B cell (primary cell): ENCODE data around the gene SHC2. TPM values are rescaled to one million over a fixed set of nuclear protein-coding genes. Genes with fewer than 3 reads are reported as not detected.
"Not testable (repeated sequence)": the region's sequence is repeated elsewhere in the genome, so short reads cannot be mapped to it uniquely, and the experiment has no call there.

Source experiments
- ATAC-seq: fragments of 200-7000 bp; cut with Tn5 transposase; one replicate; pipeline ENCODE4 v1.10.0; 2021; ENCODE audit warnings: low read depth, mild to moderate bottlenecking, moderate number of reproducible peaks, moderate library complexity
- CTCF ChIA-PET: fragments of 350-600 bp; sonication (Branson Sonifier 250); formaldehyde crosslinking; loops from one replicate; lab custom pipeline; 2021; ENCODE audit warnings: antibody characterized with exemption, inconsistent platforms; lab: Charles Lee
- POLR2A ChIA-PET: fragments of 350-600 bp; sonication (Branson Sonifier 250); formaldehyde crosslinking; loops from one replicate; lab custom pipeline; 2021; ENCODE audit warnings: antibody characterized with exemption; lab: Charles Lee
- DNase-seq: peaks from one replicate; pipeline ENCODE4 v3.0.0; 2013
- H2AFZ ChIP-seq: 2 replicates; pipeline ENCODE4 v1.6.1; 2012; ENCODE audit warnings: mild to moderate bottlenecking, low read depth, low read length; ENCODE audit not compliant: insufficient read depth, poor library complexity, severe bottlenecking
- H3K27ac ChIP-seq, 2 donors: 1 replicate in 1 of 2; 2 replicates in 1 of 2; pipeline ENCODE4 v1.5.1; 2012 to 2013; ENCODE audit warnings: low read length in 2 of 2, mild to moderate bottlenecking in 2 of 2, moderate library complexity in 1 of 2
- H3K27me3 ChIP-seq, 4 experiments: fragments of 200-600 bp in 1 of 4; sonication (generic) in 1 of 4; replicated peaks in 1 of 4; 1 replicate in 2 of 4; 2 replicates in 2 of 4; pipeline versions ENCODE4 v1.6.1 to v1.7.0; 2013 to 2016; ENCODE audit warnings: low read length in 3 of 4, mild to moderate bottlenecking in 2 of 4, mixed read lengths in 1 of 4, moderate library complexity in 1 of 4; ENCODE audit not compliant: insufficient read depth in 4 of 4, control insufficient read depth in 3 of 4; ENCODE audit errors: control extremely low read depth in 1 of 4
- H3K36me3 ChIP-seq, 2 experiments: replicated peaks in 1 of 2; 1 replicate in 1 of 2; 2 replicates in 1 of 2; pipeline versions ENCODE4 v1.6.1 to v1.7.1; 2013; ENCODE audit warnings: low read length in 1 of 2; ENCODE audit not compliant: insufficient read depth in 2 of 2, control insufficient read depth in 1 of 2; ENCODE audit errors: control extremely low read depth in 1 of 2, extremely low read depth in 1 of 2
- H3K4me1 ChIP-seq, 2 donors: fragments of 200-600 bp in 1 of 2; sonication (generic) in 1 of 2; 1 replicate in 1 of 2; 2 replicates in 1 of 2; pipeline versions ENCODE4 v1.5.1 to v1.6.1; 2013 to 2017; ENCODE audit warnings: low read length in 2 of 2; ENCODE audit not compliant: control insufficient read depth in 2 of 2, insufficient read depth in 2 of 2
- H3K4me2 ChIP-seq: replicated peaks from 2 replicates; pipeline ENCODE3; 2012; ENCODE audit warnings: mild to moderate bottlenecking, low read depth, low read length; ENCODE audit not compliant: poor library complexity, severe bottlenecking
- H3K4me3 ChIP-seq, 5 experiments: fragments of 200-600 bp in 1 of 5; sonication (generic) in 1 of 5; 1 replicate in 3 of 5; 2 replicates in 2 of 5; pipeline versions ENCODE4 v1.5.1 to v1.7.0; 2011 to 2016; ENCODE audit warnings: low read length in 4 of 5, mild to moderate bottlenecking in 4 of 5, low read depth in 2 of 5, control low read depth in 1 of 5, moderate library complexity in 1 of 5; ENCODE audit not compliant: insufficient read depth in 1 of 5; ENCODE audit errors: control extremely low read depth in 1 of 5, extremely low read depth in 1 of 5
- H3K79me2 ChIP-seq: fragments of 200-600 bp; sonication (generic); one replicate; pipeline ENCODE4 v1.6.0; 2016; ENCODE audit warnings: low read length; ENCODE audit not compliant: control insufficient read depth, insufficient read depth
- H3K9ac ChIP-seq: fragments of 200-600 bp; sonication (generic); 2 replicates; pipeline ENCODE4 v1.6.1; 2017; ENCODE audit warnings: mild to moderate bottlenecking, low read length, moderate library complexity
- H3K9me3 ChIP-seq, 3 donors: one replicate each; pipeline versions ENCODE4 v1.6.1 to v1.7.1; 2013; ENCODE audit warnings: low read length in 2 of 3; ENCODE audit not compliant: control insufficient read depth in 2 of 3, insufficient read depth in 1 of 3; ENCODE audit errors: control extremely low read depth in 1 of 3
- H4K20me1 ChIP-seq: 2 replicates; pipeline ENCODE4 v1.6.0; 2012; ENCODE audit warnings: mild to moderate bottlenecking, low read length; ENCODE audit not compliant: insufficient read depth, control insufficient read depth, poor library complexity, severe bottlenecking
- H3K27ac Mint-ChIP-seq: one replicate; pipeline ENCODE4 v1.8.0; 2021; ENCODE audit warnings: mixed read lengths
- H3K27me3 Mint-ChIP-seq: one replicate; pipeline ENCODE4 v1.8.0; 2021; ENCODE audit warnings: mixed read lengths
- H3K4me1 Mint-ChIP-seq: one replicate; pipeline ENCODE4 v1.8.0; 2021; ENCODE audit warnings: mixed read lengths
- H3K4me3 Mint-ChIP-seq: one replicate; pipeline ENCODE4 v1.8.0; 2021; ENCODE audit warnings: mixed read lengths
- H3K9me3 Mint-ChIP-seq: one replicate; pipeline ENCODE4 v1.8.0; 2022; ENCODE audit warnings: mixed read lengths; ENCODE audit not compliant: insufficient read depth
- EZH2 ChIP-seq: IDR thresholded peaks from 2 replicates; pipeline ENCODE4 v1.6.1; 2012; ENCODE audit warnings: borderline replicate concordance, low read depth, mild to moderate bottlenecking, moderate library complexity, low read length; ENCODE audit not compliant: insufficient read depth, poor library complexity, severe bottlenecking
- WGBS: methylation state at CpG from one replicate; pipeline ENCODE4 v1.1.5; 2013; ENCODE audit warnings: missing lambda C conversion rate; ENCODE audit not compliant: insufficient coverage; 5-methylcytosine and 5-hydroxymethylcytosine counted together
- intact Hi-C: fragments of 100-400 bp; cut with micrococcal nuclease; formaldehyde crosslinking; loops from one replicate; pipeline ENCODE4 v1.10.0; 2022
- polyA plus RNA-seq: library from polyadenylated mRNA; depleted of rRNA; stranded (reverse); fragments of >200 nt; gene quantifications from 2 replicates; pipeline ENCODE4 v1.2.3, GENCODE V29; 2012
- total RNA-seq, 2 donors: library from RNA; stranded (reverse); fragments of 120-200 nt in 1 of 2; gene quantifications; 1 replicate in 1 of 2; 2 replicates in 1 of 2; pipeline versions ENCODE4 v1.2.3 to v1.2.4, GENCODE V29; 2013 to 2022
- TF ChIP-seq, protein P1 (sequence below): fragments of 200-600 bp; IDR thresholded peaks from one replicate; pipeline ENCODE4 v1.8.0; 2022; ENCODE audit warnings: antibody characterized with exemption, mild to moderate bottlenecking

Gene SHC2
- total and polyA plus RNA-seq, 2 donors (not counting 1 experiment from before 2014, with no cell fraction given): 0.19 TPM; not detected in 1

DNA sequence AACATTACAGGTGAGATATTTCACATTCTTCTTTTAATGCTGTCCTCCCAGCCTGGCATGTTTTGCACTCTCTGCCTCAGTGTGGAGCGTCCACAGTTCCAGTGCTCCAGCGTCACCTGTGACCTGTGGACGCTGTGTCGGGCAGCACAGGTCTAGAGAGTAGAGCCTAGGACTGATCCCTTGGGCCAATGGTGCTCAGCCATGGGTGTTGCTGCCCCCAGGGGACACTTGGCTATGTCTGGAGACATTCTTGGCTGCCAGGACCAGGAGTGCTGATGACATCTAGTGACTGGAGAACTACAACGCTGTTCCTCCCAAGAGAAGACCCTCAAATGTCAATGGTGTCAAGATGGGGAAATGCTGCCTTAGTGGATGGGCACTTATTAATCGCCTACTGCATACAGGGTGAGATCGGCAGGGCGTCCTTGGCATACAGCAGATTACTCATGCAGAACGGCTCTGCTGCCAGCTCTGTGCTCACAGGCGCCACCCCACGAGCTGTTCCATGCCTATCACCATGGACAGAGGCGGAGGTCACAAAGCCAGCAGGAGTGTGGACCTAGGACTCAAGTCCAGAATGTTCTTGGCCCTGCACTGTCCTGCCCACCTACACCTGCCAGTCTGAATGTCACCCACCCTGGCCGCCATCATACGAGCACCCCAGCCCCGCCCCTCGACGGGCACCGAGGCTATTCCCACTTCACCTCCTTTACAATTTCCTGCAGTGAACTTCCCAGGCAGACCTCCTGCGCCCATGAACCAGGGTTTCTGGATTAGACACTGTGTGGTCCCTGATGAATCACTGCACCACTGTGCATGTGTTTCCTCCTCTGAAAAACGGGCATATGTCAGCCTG, 21.6 kb upstream of the SHC2 start:
- Histone ChIP-seq H3K4me3 (no peak overlapping the region), H3K9me3 (peaks cover 0 to 26% (median 0%) of the 10 kb centered on the region in 3 donors), H3K36me3 (no peaks in the 10 kb centered on the region), H3K4me2 (no peak overlapping the region), H3K79me2 (no peaks in the 10 kb centered on the region), H3K4me1 (peaks cover 0 to 6% of the 10 kb centered on the region in 2 donors), H3K27me3 (peaks cover 0 to 18% (median 8%) of the 10 kb centered on the region in 4 experiments), H3K9ac (no peak overlapping the region), H2AFZ (no peak overlapping the region), H3K27ac (no peak overlapping the region), H4K20me1 (no peaks in the 10 kb centered on the region)
- no peak for TF ChIP-seq EZH2
- TF ChIP-seq, protein P1, sequence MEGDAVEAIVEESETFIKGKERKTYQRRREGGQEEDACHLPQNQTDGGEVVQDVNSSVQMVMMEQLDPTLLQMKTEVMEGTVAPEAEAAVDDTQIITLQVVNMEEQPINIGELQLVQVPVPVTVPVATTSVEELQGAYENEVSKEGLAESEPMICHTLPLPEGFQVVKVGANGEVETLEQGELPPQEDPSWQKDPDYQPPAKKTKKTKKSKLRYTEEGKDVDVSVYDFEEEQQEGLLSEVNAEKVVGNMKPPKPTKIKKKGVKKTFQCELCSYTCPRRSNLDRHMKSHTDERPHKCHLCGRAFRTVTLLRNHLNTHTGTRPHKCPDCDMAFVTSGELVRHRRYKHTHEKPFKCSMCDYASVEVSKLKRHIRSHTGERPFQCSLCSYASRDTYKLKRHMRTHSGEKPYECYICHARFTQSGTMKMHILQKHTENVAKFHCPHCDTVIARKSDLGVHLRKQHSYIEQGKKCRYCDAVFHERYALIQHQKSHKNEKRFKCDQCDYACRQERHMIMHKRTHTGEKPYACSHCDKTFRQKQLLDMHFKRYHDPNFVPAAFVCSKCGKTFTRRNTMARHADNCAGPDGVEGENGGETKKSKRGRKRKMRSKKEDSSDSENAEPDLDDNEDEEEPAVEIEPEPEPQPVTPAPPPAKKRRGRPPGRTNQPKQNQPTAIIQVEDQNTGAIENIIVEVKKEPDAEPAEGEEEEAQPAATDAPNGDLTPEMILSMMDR: no peak
- 58% methylated on average over 20 of the region's 20 CpGs for WGBS
- ATAC-seq (no peak), DNase-seq (no peak)
- POLR2A ChIA-PET: no interaction called here
- CTCF ChIA-PET: no interaction called here
- Mint-ChIP-seq H3K9me3 (peaks cover 4% of the 10 kb centered on the region), H3K27me3 (peaks cover 11% of the 10 kb centered on the region), H3K4me1 (peaks cover 4% of the 10 kb centered on the region), H3K27ac (no peak overlapping the region), H3K4me3 (no peak overlapping the region)
- intact Hi-C loops: no loop called here

GRCh38 chr19:481100-481499, 20.3 kb upstream of the SHC2 start:
- DNase-seq, H3K9me3 Mint-ChIP-seq, CTCF ChIA-PET: not testable (repeated sequence)

More at GRCh38 chr19:481100-481499, 20.3 kb upstream of the SHC2 start:
- 97% methylated on average over 3 of the region's 3 CpGs for WGBS
- intact Hi-C loops, H3K36me3 ChIP-seq, POLR2A ChIA-PET, H3K27ac ChIP-seq, H3K4me1 Mint-ChIP-seq, H3K4me1 ChIP-seq, ATAC-seq, H3K27ac Mint-ChIP-seq, H3K79me2 ChIP-seq, H3K4me3 Mint-ChIP-seq, H4K20me1 ChIP-seq, H3K27me3 Mint-ChIP-seq, H2AFZ ChIP-seq, H3K4me2 ChIP-seq, H3K4me3 ChIP-seq, H3K9ac ChIP-seq: not testable (repeated sequence)
- Histone ChIP-seq H3K27me3 (peaks cover 0 to 16% (median 7%) of the 10 kb centered on the region in 4 experiments), H3K9me3 (peaks cover 0 to 21% (median 0%) of the 10 kb centered on the region in 3 donors)
